Small intestine (tissue), 7 donors: ENCODE measurements around the gene GALNT7. TPM values are rescaled to one million over a fixed set of nuclear protein-coding genes. Genes with fewer than 3 reads are reported as not detected.

Experiments used
- DNase-seq, 2 donors: peaks; one replicate each; pipeline versions ENCODE4 v3.0.0 to v3.0.0-alpha.2; 2013
- FAIRE-seq: peaks from 2 replicates; lab custom pipeline; 2012; peaks lifted over from hg19 to GRCh38; lab: Jason Lieb, UNC
- H3K27ac ChIP-seq, 3 donors: one replicate each; pipeline ENCODE4 v1.5.1; 2013; ENCODE audit warnings: low read length in 2 of 3, mild to moderate bottlenecking in 2 of 3, control low read depth in 1 of 3, inconsistent platforms in 1 of 3, low read depth in 1 of 3, moderate library complexity in 1 of 3
- H3K27me3 ChIP-seq, 3 donors: one replicate each; pipeline ENCODE4 v1.6.1; 2013; ENCODE audit warnings: low read length in 3 of 3, inconsistent platforms in 1 of 3; ENCODE audit not compliant: control insufficient read depth in 3 of 3, insufficient read depth in 3 of 3
- H3K36me3 ChIP-seq, 3 donors: one replicate each; pipeline ENCODE4 v1.6.1; 2013; ENCODE audit warnings: low read length in 3 of 3, inconsistent platforms in 1 of 3, low read depth in 1 of 3, mild to moderate bottlenecking in 1 of 3, moderate library complexity in 1 of 3; ENCODE audit not compliant: control insufficient read depth in 3 of 3, insufficient read depth in 2 of 3
- H3K4me1 ChIP-seq, 3 donors: one replicate each; pipeline ENCODE4 v1.6.1; 2013; ENCODE audit warnings: low read length in 2 of 3, inconsistent platforms in 1 of 3, low read depth in 1 of 3, mild to moderate bottlenecking in 1 of 3, moderate library complexity in 1 of 3; ENCODE audit not compliant: control insufficient read depth in 3 of 3, insufficient read depth in 2 of 3
- H3K4me3 ChIP-seq, 3 donors: one replicate each; pipeline ENCODE4 v1.5.1; 2013; ENCODE audit warnings: low read length in 3 of 3, control low read depth in 1 of 3, inconsistent platforms in 1 of 3, low read depth in 1 of 3, mild to moderate bottlenecking in 1 of 3, moderate library complexity in 1 of 3
- H3K9me3 ChIP-seq, 2 donors: one replicate each; pipeline ENCODE4 v1.6.1; 2013; ENCODE audit warnings: low read depth in 1 of 2, low read length in 1 of 2; ENCODE audit not compliant: control insufficient read depth in 2 of 2, insufficient read depth in 1 of 2
- WGBS, 3 donors: extraction: QIAGEN DNeasy Blood & Tissue Kit; methylation state at CpG; one replicate each; pipeline ENCODE4 v1.1.7; 2013; 5-methylcytosine and 5-hydroxymethylcytosine counted together
- polyA plus RNA-seq, 4 donors: library from polyadenylated mRNA; stranded (reverse) in 3 of 4; unstranded in 1 of 4; fragments of 200-250 nt in 3 of 4; fragments of 120-200 nt in 1 of 4; gene quantifications; one replicate each; pipeline versions ENCODE4 v1.2.1 to v1.2.3, GENCODE V29; 2013
- donor health status: healthy with polysubstance abuse.
- donor health status: control.
- donor health status: control.
- donor health status: Bipolar disorder and iron deficiency.
- donor health status: healthy.

The GALNT7 gene
- polyA plus RNA-seq, 4 donors, result 10.0 to 58.4 (median 19.5) TPM

GRCh38 chr4:173128199-173128890, 40.3 kb upstream of the GALNT7 start:
- H3K36me3 ChIP-seq, result no peaks in the 10 kb centered on the region
- H3K27me3 ChIP-seq, result no peaks in the 10 kb centered on the region
- DNase-seq (no peak), FAIRE-seq (no peak)
- no peaks in the 10 kb centered on the region for H3K9me3 ChIP-seq
- H3K27ac ChIP-seq, result no peak overlapping the region
- 83 to 92% (median 87%) methylated on average over 6 of the region's 6 CpGs for WGBS, 3 donors
- H3K4me1 ChIP-seq, result no peaks in the 10 kb centered on the region
- H3K4me3 ChIP-seq, result no peak overlapping the region

- H3K4me3 ChIP-seq, result no peak overlapping the region
- DNase-seq, result no peak
- no peaks in the 10 kb centered on the region for H3K36me3 ChIP-seq
- H3K4me1 ChIP-seq, result no peaks in the 10 kb centered on the region
- FAIRE-seq, result no peak
- H3K27ac ChIP-seq, result no peak overlapping the region
- no peaks in the 10 kb centered on the region for H3K27me3 ChIP-seq
- 92 to 94% (median 92%) methylated on average over 5 of the region's 5 CpGs for WGBS, 3 donors
- no peaks in the 10 kb centered on the region for H3K9me3 ChIP-seq
Observed at GRCh38 chr4:173130687-173131086, 37.9 kb upstream of the GALNT7 start.

- FAIRE-seq, result no peak
- no peak for DNase-seq
- Histone ChIP-seq H3K27me3 (no peaks in the 10 kb centered on the region), H3K4me1 (no peaks in the 10 kb centered on the region), H3K4me3 (no peak overlapping the region), H3K36me3 (no peaks in the 10 kb centered on the region), H3K9me3 (no peaks in the 10 kb centered on the region), H3K27ac (no peak overlapping the region)
- WGBS, 3 donors, result 73 to 82% (median 78%) methylated on average over 2 of the region's 2 CpGs
Observed at GRCh38 chr4:173134426-173134825, 34.2 kb upstream of the GALNT7 start.

- H3K4me3 ChIP-seq, result no peak overlapping the region
- FAIRE-seq (no peak), DNase-seq (no peak)
- H3K4me1 ChIP-seq, result no peaks in the 10 kb centered on the region
- no peaks in the 10 kb centered on the region for H3K27me3 ChIP-seq
- WGBS, 3 donors, result 82 to 90% (median 87%) methylated on average over 3 of the region's 3 CpGs
- H3K9me3 ChIP-seq, result no peaks in the 10 kb centered on the region
- no peaks in the 10 kb centered on the region for H3K36me3 ChIP-seq
- H3K27ac ChIP-seq, result no peak overlapping the region
Observed at GRCh38 chr4:173135241-173135847, 33.3 kb upstream of the GALNT7 start.

GRCh38 chr4:173138624-173139023, 30.0 kb upstream of the GALNT7 start:
- DNase-seq (no peak), FAIRE-seq (no peak)
- Histone ChIP-seq H3K4me1 (no peaks in the 10 kb centered on the region), H3K36me3 (no peaks in the 10 kb centered on the region), H3K9me3 (no peaks in the 10 kb centered on the region), H3K27ac (no peak overlapping the region), H3K27me3 (no peaks in the 10 kb centered on the region), H3K4me3 (no peak overlapping the region)
- WGBS, 3 donors, result 79 to 90% (median 81%) methylated on average over 1 of the region's 1 CpG

GRCh38 chr4:173139561-173139960, 29.1 kb upstream of the GALNT7 start:
- DNase-seq (no peak), FAIRE-seq (no peak)
- Histone ChIP-seq H3K9me3 (no peaks in the 10 kb centered on the region), H3K36me3 (no peaks in the 10 kb centered on the region), H3K27ac (no peak overlapping the region), H3K4me3 (no peak overlapping the region), H3K4me1 (no peaks in the 10 kb centered on the region), H3K27me3 (no peaks in the 10 kb centered on the region)
- WGBS, 3 donors, result 35 to 42% (median 37%) methylated on average over 2 of the region's 2 CpGs

GRCh38 chr4:173145131-173145530, 23.5 kb upstream of the GALNT7 start:
- Histone ChIP-seq H3K36me3 (no peaks in the 10 kb centered on the region), H3K27me3 (no peaks in the 10 kb centered on the region), H3K4me3 (no peak overlapping the region), H3K4me1 (no peaks in the 10 kb centered on the region), H3K27ac (no peak overlapping the region), H3K9me3 (no peaks in the 10 kb centered on the region)
- FAIRE-seq (no peak), DNase-seq (no peak)
- 93 to 97% (median 96%) methylated on average over 3 of the region's 3 CpGs for WGBS, 3 donors

- Histone ChIP-seq H3K4me3 (no peak overlapping the region), H3K4me1 (no peaks in the 10 kb centered on the region), H3K9me3 (no peaks in the 10 kb centered on the region), H3K36me3 (no peaks in the 10 kb centered on the region), H3K27ac (no peak overlapping the region), H3K27me3 (no peaks in the 10 kb centered on the region)
- no peak for FAIRE-seq
- DNase-seq, result peak in 1 of 2 donors; percentile 9
- WGBS, 3 donors, result 94 to 100% (median 98%) methylated on average over 4 of the region's 4 CpGs
Observed at GRCh38 chr4:173146456-173146855, 22.2 kb upstream of the GALNT7 start.
